Neuronal stem cell (in vitro differentiated cells): ENCODE data around the gene DEFB131B.
"Not testable (repeated sequence)": the region's sequence is repeated elsewhere in the genome, so short reads cannot be mapped to it uniquely, and the experiment has no call there.

Source experiments
- DNase-seq: peaks from one replicate; pipeline ENCODE4 v3.0.0-alpha.2; 2013; ENCODE audit warnings: low spot score
- H2AFZ ChIP-seq: one replicate; pipeline ENCODE4 v1.6.1; 2013; ENCODE audit warnings: mild to moderate bottlenecking, low read length, inconsistent platforms
- H2AK5ac ChIP-seq: 2 replicates; pipeline ENCODE4 v1.6.1; 2013; ENCODE audit warnings: low read depth, mild to moderate bottlenecking, inconsistent platforms, low read length, moderate library complexity, mixed read lengths
- H2BK120ac ChIP-seq: 2 replicates; pipeline ENCODE4 v1.6.1; 2013; ENCODE audit warnings: low read depth, mild to moderate bottlenecking, inconsistent platforms, low read length, moderate library complexity, mixed read lengths
- H2BK12ac ChIP-seq: one replicate; pipeline ENCODE4 v1.6.1; 2013; ENCODE audit warnings: low read length, inconsistent platforms
- H2BK15ac ChIP-seq: 2 replicates; pipeline ENCODE4 v1.6.1; 2013; ENCODE audit warnings: mild to moderate bottlenecking, low read length, inconsistent platforms, mixed read lengths
- H2BK5ac ChIP-seq: one replicate; pipeline ENCODE4 v1.6.1; 2013; ENCODE audit warnings: inconsistent platforms, mild to moderate bottlenecking, low read length, moderate library complexity
- H3K14ac ChIP-seq: one replicate; pipeline ENCODE4 v1.6.1; 2013; ENCODE audit warnings: low read length, inconsistent platforms
- H3K18ac ChIP-seq: 2 replicates; pipeline ENCODE4 v1.6.1; 2013; ENCODE audit warnings: low read length, inconsistent platforms
- H3K23ac ChIP-seq: 2 replicates; pipeline ENCODE4 v1.6.1; 2013; ENCODE audit warnings: low read depth, mild to moderate bottlenecking, mixed read lengths, low read length, inconsistent platforms; ENCODE audit not compliant: poor library complexity
- H3K27ac ChIP-seq: replicated peaks from 3 replicates; pipeline ENCODE4 v1.5.1; 2013; ENCODE audit warnings: low read length, inconsistent platforms
- H3K27me3 ChIP-seq, 3 experiments: 2 replicates each; pipeline ENCODE4 v1.6.1; 2013; ENCODE audit warnings: low read length in 3 of 3, mild to moderate bottlenecking in 2 of 3, inconsistent platforms in 1 of 3, low read depth in 1 of 3, mixed read lengths in 1 of 3, moderate library complexity in 1 of 3; ENCODE audit not compliant: control insufficient read depth in 3 of 3, insufficient read depth in 3 of 3
- H3K36me3 ChIP-seq, 2 donors: replicated peaks in 1 of 2; 2 replicates each; pipeline ENCODE4 v1.6.1; 2013; ENCODE audit warnings: low read length in 2 of 2; ENCODE audit not compliant: control insufficient read depth in 2 of 2, insufficient read depth in 2 of 2
- H3K4ac ChIP-seq: 2 replicates; pipeline ENCODE4 v1.6.1; 2013; ENCODE audit warnings: inconsistent platforms, mild to moderate bottlenecking, low read length, moderate library complexity
- H3K4me1 ChIP-seq, 2 donors: 1 replicate in 1 of 2; 2 replicates in 1 of 2; pipeline ENCODE4 v1.6.1; 2013; ENCODE audit warnings: low read length in 2 of 2, low read depth in 1 of 2; ENCODE audit not compliant: control insufficient read depth in 2 of 2, insufficient read depth in 1 of 2
- H3K4me2 ChIP-seq: one replicate; pipeline ENCODE4 v1.6.1; 2013; ENCODE audit warnings: mild to moderate bottlenecking, low read length, inconsistent platforms; ENCODE audit not compliant: insufficient read depth, poor library complexity, severe bottlenecking
- H3K4me3 ChIP-seq, 2 donors: 2 replicates each; pipeline ENCODE4 v1.5.1; 2013; ENCODE audit warnings: low read length in 2 of 2, mild to moderate bottlenecking in 2 of 2, inconsistent platforms in 1 of 2, moderate library complexity in 1 of 2
- H3K79me1 ChIP-seq: one replicate; pipeline ENCODE4 v1.6.1; 2013; ENCODE audit warnings: low read depth, mild to moderate bottlenecking, inconsistent platforms, low read length, moderate library complexity
- H3K9ac ChIP-seq: one replicate; pipeline ENCODE4 v1.6.1; 2013; ENCODE audit warnings: mild to moderate bottlenecking, low read depth, low read length, inconsistent platforms; ENCODE audit not compliant: poor library complexity
- H3K9me3 ChIP-seq, 2 donors: replicated peaks in 1 of 2; 2 replicates each; pipeline versions ENCODE3 to v1.6.1; 2013; ENCODE audit warnings: low read length in 2 of 2, mild to moderate bottlenecking in 2 of 2, inconsistent platforms in 1 of 2, low read depth in 1 of 2, mixed read lengths in 1 of 2, moderate library complexity in 1 of 2; ENCODE audit not compliant: control insufficient read depth in 2 of 2, insufficient read depth in 1 of 2
- H4K8ac ChIP-seq: one replicate; pipeline ENCODE4 v1.6.1; 2013; ENCODE audit warnings: low read depth, mild to moderate bottlenecking, inconsistent platforms, low read length, moderate library complexity
- H4K91ac ChIP-seq: one replicate; pipeline ENCODE4 v1.6.1; 2013; ENCODE audit warnings: low read length, low read depth, mild to moderate bottlenecking, inconsistent platforms; ENCODE audit not compliant: poor library complexity
- WGBS, 2 donors: extraction: QIAGEN DNeasy Blood & Tissue Kit; methylation state at CpG; one replicate each; pipeline ENCODE4 v1.1.7; 2013; ENCODE audit warnings: missing lambda C conversion rate in 2 of 2, mixed read lengths in 1 of 2; ENCODE audit not compliant: insufficient read length in 2 of 2, insufficient replicate concordance in 1 of 2; ENCODE audit errors: extremely low coverage in 2 of 2; 5-methylcytosine and 5-hydroxymethylcytosine counted together

Gene DEFB131B

DNA sequence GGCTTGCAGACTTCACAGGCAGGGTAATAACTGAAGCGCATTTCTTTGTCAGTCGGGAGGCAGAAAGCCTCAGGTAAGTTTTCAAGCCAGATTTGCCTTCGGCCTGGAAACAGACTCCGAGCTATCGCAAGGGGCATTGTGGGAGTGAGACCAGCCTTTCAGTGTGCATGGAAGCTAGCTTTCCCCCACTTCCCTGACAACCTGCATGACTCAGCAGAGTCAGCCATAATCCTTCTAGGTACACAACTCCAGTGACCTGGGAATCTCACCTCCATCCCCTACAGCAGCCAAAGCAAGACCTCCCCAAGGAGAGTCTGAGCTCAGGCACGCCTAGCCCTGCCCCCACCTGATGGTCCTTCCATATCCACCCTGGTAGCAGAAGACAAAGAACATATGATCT, 35.5 kb upstream of the DEFB131B start:
- H3K18ac ChIP-seq, H2BK5ac ChIP-seq, H2AK5ac ChIP-seq, H3K4me1 ChIP-seq, H2BK12ac ChIP-seq, H3K9ac ChIP-seq, DNase-seq, H3K4me2 ChIP-seq, H3K27ac ChIP-seq, H3K14ac ChIP-seq, H3K4ac ChIP-seq, H4K91ac ChIP-seq, H2BK120ac ChIP-seq, H2BK15ac ChIP-seq, H3K9me3 ChIP-seq, H3K27me3 ChIP-seq, H4K8ac ChIP-seq, H3K4me3 ChIP-seq, H3K36me3 ChIP-seq, H3K79me1 ChIP-seq, H3K23ac ChIP-seq: not testable (repeated sequence)
- no CpG with 5 or more reads among the region's 6 CpGs for WGBS, 2 donors
- H2AFZ ChIP-seq, result peak overlapping the region; percentile 56

DNA sequence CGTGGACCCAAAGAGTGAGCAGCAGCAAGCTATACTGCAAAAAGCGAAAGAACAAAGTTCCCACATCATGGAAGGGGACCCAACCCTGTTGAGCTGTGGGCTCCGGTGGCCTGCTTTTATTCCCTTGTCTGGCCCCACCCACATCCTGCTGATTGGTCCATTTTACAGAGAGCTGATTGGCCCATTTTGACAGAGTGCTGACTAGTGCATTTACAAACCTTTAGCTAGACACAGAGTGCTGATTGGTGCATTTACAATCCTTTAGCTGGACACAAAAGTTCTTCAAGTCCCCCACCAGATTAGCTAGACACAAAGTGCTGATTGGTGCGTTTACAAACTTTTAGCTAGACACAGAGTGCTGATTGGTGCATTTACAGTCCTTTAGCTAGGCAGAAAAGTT, 34.9 kb upstream of the DEFB131B start:
- not testable (repeated sequence) for H4K8ac ChIP-seq, H3K18ac ChIP-seq, H4K91ac ChIP-seq, H3K4me3 ChIP-seq, H2BK5ac ChIP-seq, H3K9me3 ChIP-seq, H3K9ac ChIP-seq, H2BK12ac ChIP-seq, H3K4me1 ChIP-seq, H3K14ac ChIP-seq, H3K4ac ChIP-seq, DNase-seq, H3K27me3 ChIP-seq, H3K23ac ChIP-seq, H2BK15ac ChIP-seq, H2AK5ac ChIP-seq, H3K36me3 ChIP-seq, H2BK120ac ChIP-seq, H3K79me1 ChIP-seq, H3K4me2 ChIP-seq, H3K27ac ChIP-seq
- no CpG with 5 or more reads among the region's 4 CpGs for WGBS, 2 donors
- peak overlapping the region; percentile 72 for H2AFZ ChIP-seq

DNA sequence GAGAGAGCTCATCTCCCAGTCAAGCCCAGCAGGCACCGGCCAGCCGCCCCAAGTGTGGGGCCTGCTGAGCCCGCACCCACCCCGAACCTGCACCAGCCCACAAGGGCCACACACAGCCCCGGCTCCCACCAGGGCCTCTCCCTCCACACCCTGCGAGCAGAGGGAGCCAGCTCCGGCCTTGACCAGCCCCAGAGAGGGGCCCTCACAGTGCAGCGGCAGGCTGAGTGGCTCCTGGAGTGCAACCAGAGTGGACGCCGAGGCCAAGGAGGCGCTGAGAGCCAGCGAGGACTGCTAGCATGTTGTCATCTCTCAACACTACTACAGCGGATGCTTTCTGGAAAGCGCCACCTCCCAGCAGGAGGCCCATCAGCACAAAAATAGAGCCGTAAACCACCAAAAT, 34.4 kb upstream of the DEFB131B start:
- Histone ChIP-seq H2BK5ac (no peak overlapping the region), H3K27me3 (no peaks in the 10 kb centered on the region), H3K9ac (no peak overlapping the region), H3K14ac (no peak overlapping the region), H3K9me3 (no peaks in the 10 kb centered on the region), H4K91ac (no peak overlapping the region), H2AK5ac (no peak overlapping the region), H3K4me1 (no peaks in the 10 kb centered on the region), H3K27ac (no peak overlapping the region), H2BK12ac (no peak overlapping the region), H3K4ac (no peak overlapping the region), H2BK15ac (no peak overlapping the region), H3K4me3 (no peak overlapping the region), H3K4me2 (no peak overlapping the region), H3K18ac (peak overlapping the region; percentile 71), H4K8ac (no peak overlapping the region), H3K79me1 (no peaks in the 10 kb centered on the region), H2BK120ac (no peak overlapping the region), H2AFZ (peak overlapping the region; percentile 72), H3K23ac (no peak overlapping the region), H3K36me3 (no peaks in the 10 kb centered on the region)
- WGBS, 2 donors, result no CpG with 5 or more reads among the region's 15 CpGs
- DNase-seq, result no peak

DNA sequence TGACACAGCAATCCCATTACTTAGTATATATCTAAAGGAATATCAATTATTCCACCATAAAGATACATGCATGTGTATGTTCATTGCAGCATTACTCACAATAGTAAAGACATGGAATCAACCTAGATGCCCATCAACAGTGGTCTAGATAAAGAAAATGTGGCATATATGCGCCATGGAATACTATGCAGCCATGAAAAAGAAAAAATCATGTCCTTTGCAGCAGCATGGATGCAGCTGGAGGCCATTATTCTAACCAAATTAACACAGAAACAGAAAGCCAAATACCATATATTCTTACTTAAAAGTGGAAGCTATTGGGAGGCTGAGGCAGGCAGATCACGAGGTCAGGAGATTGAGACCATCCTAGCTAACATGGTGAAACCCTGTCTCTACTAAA, 24.4 kb upstream of the DEFB131B start:
- not testable (repeated sequence) for H3K9me3 ChIP-seq, H3K4me1 ChIP-seq, H2BK15ac ChIP-seq, DNase-seq, H3K4me3 ChIP-seq, H3K23ac ChIP-seq, H2AK5ac ChIP-seq, H2BK12ac ChIP-seq, H2BK5ac ChIP-seq, H2AFZ ChIP-seq, H3K27ac ChIP-seq, H3K27me3 ChIP-seq, H3K4me2 ChIP-seq, H4K8ac ChIP-seq, H2BK120ac ChIP-seq, H3K79me1 ChIP-seq, H3K18ac ChIP-seq, H3K4ac ChIP-seq, H3K9ac ChIP-seq, H4K91ac ChIP-seq, H3K14ac ChIP-seq, H3K36me3 ChIP-seq
- WGBS, 2 donors, result no CpG with 5 or more reads among the region's 2 CpGs
